Uterus (tissue), 4 donors: ENCODE results near the gene HNRNPL. TPM values are rescaled to one million over a fixed set of nuclear protein-coding genes. Genes with fewer than 3 reads are reported as not detected.

Source experiments
- DNase-seq, 2 donors: peaks; one replicate each; pipeline ENCODE4 v3.0.0-alpha.2; 2019 to 2020
- H3K27ac ChIP-seq, 2 donors: fragments of 200-600 bp; sonication (generic); 1 replicate in 1 of 2; 2 replicates in 1 of 2; pipeline ENCODE4 v1.5.1; 2016 to 2018
- H3K27me3 ChIP-seq, 2 donors: fragments of 200-600 bp; sonication (generic); one replicate each; pipeline ENCODE4 v1.5.1; 2018 to 2019; ENCODE audit warnings: control low read depth in 1 of 2
- H3K36me3 ChIP-seq, 2 donors: fragments of 200-600 bp; sonication (generic); one replicate each; pipeline ENCODE4 v1.5.1; 2019; ENCODE audit warnings: control low read depth in 1 of 2
- H3K4me1 ChIP-seq, 2 donors: fragments of 200-600 bp; sonication (generic); one replicate each; pipeline ENCODE4 v1.5.1; 2018 to 2019; ENCODE audit warnings: control low read depth in 1 of 2
- H3K4me3 ChIP-seq, 2 donors: fragments of 200-600 bp; sonication (generic); 1 replicate in 1 of 2; 2 replicates in 1 of 2; pipeline ENCODE4 v1.5.1; 2018 to 2019; ENCODE audit warnings: mild to moderate bottlenecking in 1 of 2
- H3K9me3 ChIP-seq, 2 donors: fragments of 200-600 bp; sonication (generic); one replicate each; pipeline ENCODE4 v1.5.1; 2019; ENCODE audit warnings: control low read depth in 1 of 2
- POLR2A ChIP-seq, 2 donors: fragments of 450-650 bp; IDR thresholded peaks; one replicate each; pipeline ENCODE4 v1.6.1; 2016; ENCODE audit warnings: antibody characterized with exemption in 2 of 2, mild to moderate bottlenecking in 1 of 2, moderate library complexity in 1 of 2
- intact Hi-C: fragments of 100-400 bp; cut with DNase I; formaldehyde crosslinking; loops from one replicate; pipeline ENCODE4 v1.15.1; 2023; ENCODE audit warnings: low total_unique reads
- total RNA-seq, 4 donors: library from RNA; depleted of rRNA in 3 of 4; stranded (reverse); fragments of >200 nt in 3 of 4; gene quantifications; one replicate each; pipeline versions ENCODE4 v1.1.0 to v1.2.4, GENCODE V29; 2014 to 2023
- TF ChIP-seq, protein P1 (sequence below), 4 experiments: fragments of 200-600 bp in 2 of 4; fragments of 450-650 bp in 2 of 4; sonication (generic) in 2 of 4; IDR thresholded peaks; one replicate each; pipeline ENCODE4 v1.5.1; 2016 to 2019; ENCODE audit warnings: antibody characterized with exemption in 4 of 4, mild to moderate bottlenecking in 2 of 4, moderate library complexity in 1 of 4
- donor health status: DM: yes; HTN: yes; CAD: no.

The HNRNPL gene
- total RNA-seq, 4 donors from 2014 or later = 65.8 to 353 (median 177) TPM

DNA sequence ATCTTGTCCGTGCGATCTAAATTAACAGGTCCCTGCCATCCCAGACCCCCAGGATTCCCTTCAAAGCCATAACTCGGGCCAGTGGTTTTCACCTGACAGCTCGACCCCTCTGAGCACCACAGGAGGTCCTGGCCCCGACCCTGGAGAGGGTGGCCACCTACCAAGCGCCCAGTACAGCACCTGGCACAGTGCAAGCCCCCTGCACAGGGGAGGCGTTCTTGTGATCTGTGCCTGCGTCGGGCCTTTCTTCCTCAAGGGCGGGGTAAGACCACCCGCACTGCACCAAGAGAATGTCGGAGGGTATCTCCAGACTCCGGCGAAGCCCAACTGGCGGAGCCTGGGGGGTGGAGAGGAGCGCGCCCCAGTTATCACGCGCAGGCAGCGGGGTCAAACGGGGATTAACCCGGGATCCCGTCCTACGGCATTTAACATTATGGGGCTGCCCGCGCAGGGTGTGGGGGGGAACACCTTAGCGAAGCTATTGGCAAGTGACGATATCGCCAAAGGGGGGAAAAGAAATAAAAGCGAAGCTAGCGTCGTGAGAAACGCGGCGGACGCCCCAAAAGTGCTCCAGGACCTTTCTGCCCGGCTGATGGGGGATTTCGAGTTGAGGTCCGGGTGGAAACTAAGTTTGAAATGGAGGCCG is 1.3 kb upstream of the HNRNPL start:
- intact Hi-C loops = no loop called here
- peak overlapping the region; percentile 98 to 99 for H3K27ac ChIP-seq
- DNase-seq = peak; percentile 48 to 59
- TF ChIP-seq, protein P1, sequence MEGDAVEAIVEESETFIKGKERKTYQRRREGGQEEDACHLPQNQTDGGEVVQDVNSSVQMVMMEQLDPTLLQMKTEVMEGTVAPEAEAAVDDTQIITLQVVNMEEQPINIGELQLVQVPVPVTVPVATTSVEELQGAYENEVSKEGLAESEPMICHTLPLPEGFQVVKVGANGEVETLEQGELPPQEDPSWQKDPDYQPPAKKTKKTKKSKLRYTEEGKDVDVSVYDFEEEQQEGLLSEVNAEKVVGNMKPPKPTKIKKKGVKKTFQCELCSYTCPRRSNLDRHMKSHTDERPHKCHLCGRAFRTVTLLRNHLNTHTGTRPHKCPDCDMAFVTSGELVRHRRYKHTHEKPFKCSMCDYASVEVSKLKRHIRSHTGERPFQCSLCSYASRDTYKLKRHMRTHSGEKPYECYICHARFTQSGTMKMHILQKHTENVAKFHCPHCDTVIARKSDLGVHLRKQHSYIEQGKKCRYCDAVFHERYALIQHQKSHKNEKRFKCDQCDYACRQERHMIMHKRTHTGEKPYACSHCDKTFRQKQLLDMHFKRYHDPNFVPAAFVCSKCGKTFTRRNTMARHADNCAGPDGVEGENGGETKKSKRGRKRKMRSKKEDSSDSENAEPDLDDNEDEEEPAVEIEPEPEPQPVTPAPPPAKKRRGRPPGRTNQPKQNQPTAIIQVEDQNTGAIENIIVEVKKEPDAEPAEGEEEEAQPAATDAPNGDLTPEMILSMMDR (IDR thresholded peaks at IDR 0.05) = no peak
- no peak for TF ChIP-seq POLR2A (IDR thresholded peaks at IDR 0.05)
- no peaks in the 10 kb centered on the region for H3K9me3 ChIP-seq
- H3K36me3 ChIP-seq = no peaks in the 10 kb centered on the region
- H3K4me3 ChIP-seq = peak overlapping the region; percentile 78 to 79
- peaks cover 9 to 24% of the 10 kb centered on the region in 2 donors for H3K4me1 ChIP-seq
- no peaks in the 10 kb centered on the region for H3K27me3 ChIP-seq

DNA sequence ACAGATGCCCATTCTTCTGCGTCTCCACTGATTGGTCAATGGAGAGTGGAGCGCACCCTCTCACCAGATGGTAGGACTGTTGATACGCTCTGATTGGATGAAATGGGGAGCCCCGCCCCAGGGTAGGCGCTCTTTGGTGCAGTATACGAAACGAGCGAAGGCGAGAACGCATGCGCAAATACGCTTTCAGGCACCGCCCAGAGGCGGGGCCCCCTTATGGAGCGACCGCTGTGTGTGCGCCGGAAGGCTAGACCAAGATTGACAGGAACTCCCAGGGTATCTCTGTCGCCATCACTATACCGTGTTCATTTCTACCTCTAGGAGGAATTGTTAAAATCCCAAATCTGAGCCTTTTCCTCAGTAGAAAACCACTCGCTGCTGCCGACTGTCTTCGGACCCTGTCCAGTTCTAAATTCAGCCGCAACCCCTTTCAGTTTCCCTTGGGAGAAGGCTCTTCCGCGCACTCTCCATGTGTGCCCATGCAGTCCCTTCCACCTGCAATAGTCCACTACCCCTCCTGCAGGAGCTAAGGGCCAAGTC is 720 bp upstream of the HNRNPL start:
- TF ChIP-seq, protein P1 (IDR thresholded peaks at IDR 0.05) = peak in 3 of 4 experiments; percentile 17 to 61 (median 28)
- TF ChIP-seq POLR2A (IDR thresholded peaks at IDR 0.05) = peak; percentile 88 to 97

GRCh38 chr19:38849147-38849859 is 483 bp downstream of the HNRNPL start:
- Histone ChIP-seq H3K9me3 (no peaks in the 10 kb centered on the region), H3K4me3 (peak overlapping the region; percentile 59 to 90), H3K4me1 (peaks cover 9 to 24% of the 10 kb centered on the region in 2 donors), H3K27ac (peak overlapping the region; percentile 100), H3K27me3 (no peaks in the 10 kb centered on the region), H3K36me3 (no peaks in the 10 kb centered on the region)
- TF ChIP-seq, protein P1 (IDR thresholded peaks at IDR 0.05) = peak in 2 of 4 experiments; percentile 28 to 39
- TF ChIP-seq POLR2A (IDR thresholded peaks at IDR 0.05) = peak in 1 of 2 donors; percentile 40
- peak; percentile 96 to 98 for DNase-seq
- intact Hi-C loops = no loop called here

More for the DNA sequence above, 720 bp upstream of the HNRNPL start:
- H3K27ac ChIP-seq = peak overlapping the region; percentile 98 to 99
- H3K4me1 ChIP-seq = peaks cover 9 to 24% of the 10 kb centered on the region in 2 donors
- no peaks in the 10 kb centered on the region for H3K9me3 ChIP-seq
- peak in 1 of 2 donors; percentile 99 for DNase-seq
- intact Hi-C loops = no loop called here
- H3K27me3 ChIP-seq = no peaks in the 10 kb centered on the region
- H3K36me3 ChIP-seq = no peaks in the 10 kb centered on the region
- H3K4me3 ChIP-seq = peak overlapping the region; percentile 78 to 79

GRCh38 chr19:38848299-38849146 is 1.3 kb downstream of the HNRNPL start:
- Histone ChIP-seq H3K27me3 (no peaks in the 10 kb centered on the region), H3K9me3 (no peaks in the 10 kb centered on the region), H3K4me3 (peak overlapping the region; percentile 59 to 90), H3K36me3 (no peaks in the 10 kb centered on the region), H3K27ac (peak overlapping the region; percentile 100), H3K4me1 (peaks cover 9 to 24% of the 10 kb centered on the region in 2 donors)
- DNase-seq = no peak
- TF ChIP-seq, protein P1 (IDR thresholded peaks at IDR 0.05) = no peak
- no peak for TF ChIP-seq POLR2A (IDR thresholded peaks at IDR 0.05)
- intact Hi-C loops = no loop called here
